GM19239 (cell line): Measurements from ENCODE around the gene GARIN5A.
"Not testable (repeated sequence)": the region's sequence is repeated elsewhere in the genome, so short reads cannot be mapped to it uniquely, and the experiment has no call there.

ENCODE experiments used
- DNase-seq: peaks from one replicate; pipeline ENCODE4 v3.0.0; 2011; ENCODE audit warnings: low spot score; ENCODE audit not compliant: insufficient read length
- FAIRE-seq: peaks from 2 replicates; lab custom pipeline; 2011; peaks lifted over from hg19 to GRCh38; lab: Jason Lieb, UNC

GARIN5A gene

DNA sequence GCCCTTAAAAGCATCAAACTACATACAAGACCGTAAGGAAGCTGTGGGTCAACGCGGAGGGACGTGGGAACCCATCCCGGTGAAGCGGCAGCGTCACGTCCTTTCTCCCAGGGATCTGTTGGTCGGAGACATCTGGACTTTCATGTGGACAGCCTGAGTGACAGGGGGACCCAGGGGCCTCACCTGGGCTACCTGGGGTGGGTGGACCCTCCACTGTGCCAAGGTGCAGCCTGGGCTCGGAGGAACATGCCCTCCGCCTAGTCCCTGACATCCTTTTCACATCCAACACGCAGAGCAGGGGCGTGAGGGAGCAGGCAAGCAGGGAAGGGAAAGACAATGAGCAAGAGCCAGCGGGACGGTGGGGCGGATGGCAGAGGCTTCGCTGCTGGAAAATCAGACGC, 13.8 kb upstream of the GARIN5A start:
- DNase-seq, result no peak

DNA sequence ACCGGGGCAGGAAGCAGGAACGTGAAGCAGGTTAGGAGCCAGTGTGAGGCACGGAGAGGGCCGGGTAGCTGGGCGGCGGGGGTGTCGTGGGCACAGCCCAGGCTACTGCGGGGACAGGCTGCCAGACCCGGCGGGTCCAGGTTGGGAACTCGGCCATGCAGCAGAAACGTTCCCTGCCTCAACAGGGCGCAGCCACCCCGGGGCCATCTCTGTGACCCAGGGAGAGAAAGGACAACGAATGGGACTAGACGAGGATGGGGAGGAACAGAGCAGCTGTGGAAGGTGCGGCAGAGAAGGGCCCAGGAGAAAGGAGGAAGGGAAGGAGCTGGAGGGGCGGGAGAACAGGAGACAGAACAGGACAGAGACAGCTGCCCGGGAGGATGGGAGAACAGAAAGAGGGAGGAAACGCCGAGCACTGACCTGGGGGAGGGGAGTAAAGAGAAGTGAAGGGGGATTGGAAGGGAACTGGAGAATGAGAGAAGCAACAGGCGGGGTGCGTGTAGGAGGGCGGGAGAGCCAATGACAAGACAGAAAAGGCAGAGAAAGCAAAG, 12.9 kb upstream of the GARIN5A start:
- no peak for DNase-seq

More for the DNA sequence above, 13.8 kb upstream of the GARIN5A start:
- FAIRE-seq, result no peak

DNA sequence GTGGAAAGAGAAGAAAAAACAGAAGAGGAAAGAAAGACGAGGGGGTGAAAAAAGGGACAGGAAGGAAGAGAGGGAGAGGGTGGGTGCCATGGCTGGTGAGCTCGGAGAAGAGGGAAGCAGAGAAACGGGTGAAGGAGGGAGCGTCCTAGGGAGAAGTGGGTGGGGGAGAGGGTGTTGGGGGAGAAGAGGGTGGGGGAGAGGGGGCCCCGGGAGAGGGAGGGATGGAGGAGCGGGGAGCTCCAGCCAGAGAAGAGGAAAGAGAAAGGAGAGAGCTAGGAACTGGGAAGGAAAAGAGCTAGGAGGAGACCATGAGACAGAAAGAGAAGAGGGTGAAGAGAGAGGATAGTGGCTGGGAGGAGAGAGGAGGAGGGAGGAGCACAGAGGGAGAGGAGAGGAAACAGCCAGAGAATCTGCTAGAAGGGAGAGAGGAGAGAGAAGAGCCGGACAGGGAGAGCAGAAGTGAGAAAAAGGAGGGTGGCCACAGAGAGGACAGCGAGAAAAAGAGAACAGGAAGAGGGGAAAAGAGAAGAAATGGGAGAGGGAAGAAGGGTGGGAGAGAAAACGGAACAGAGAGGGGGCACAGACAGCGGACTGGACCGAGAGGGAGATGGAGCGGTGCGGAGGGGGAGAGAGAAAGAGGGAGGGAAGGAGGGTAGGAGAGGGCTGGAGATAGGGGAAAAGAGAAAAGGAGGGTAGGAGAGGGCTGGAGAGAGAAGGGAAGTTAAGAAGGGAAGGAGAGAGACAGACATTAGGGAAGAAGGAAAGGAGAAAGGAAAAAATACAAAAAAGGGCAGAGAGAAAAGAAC, 11.9 kb upstream of the GARIN5A start:
- DNase-seq (no peak), FAIRE-seq (no peak)

More for the DNA sequence above, 12.9 kb upstream of the GARIN5A start:
- no peak for FAIRE-seq

DNA sequence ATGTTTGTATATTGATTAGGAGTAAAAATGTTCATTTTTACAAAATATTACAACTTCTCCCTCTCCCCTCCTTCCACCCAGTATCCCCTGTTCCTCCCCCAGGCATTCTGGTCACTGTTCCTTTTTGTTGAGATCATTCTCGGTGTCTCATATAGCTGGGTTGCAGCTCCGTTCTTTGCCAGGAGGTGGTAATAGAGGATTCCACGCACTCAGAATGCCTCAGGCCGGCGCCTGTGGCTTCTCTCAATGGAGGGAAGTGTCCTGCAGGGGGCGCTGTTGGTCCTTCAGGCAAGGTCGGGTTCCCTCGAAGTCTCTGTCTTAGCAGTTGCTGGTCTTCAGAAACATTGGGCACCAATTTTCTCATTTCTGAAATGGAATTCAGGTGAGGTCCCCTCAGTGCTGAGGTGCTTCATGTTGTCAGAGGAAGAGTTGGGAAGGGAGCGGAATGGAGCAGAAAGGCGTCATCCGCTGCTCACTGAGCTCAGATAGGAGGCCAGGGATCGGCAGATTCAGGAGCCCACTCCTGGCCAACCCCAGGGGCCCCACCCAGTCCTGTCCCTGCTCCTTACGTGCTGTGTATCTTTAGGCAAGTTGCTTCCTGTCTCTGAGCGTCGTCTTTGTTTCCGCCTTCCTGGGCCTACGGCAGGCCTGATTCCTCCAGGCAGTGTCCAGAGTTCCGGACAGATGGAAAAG, 10.3 kb upstream of the GARIN5A start:
- FAIRE-seq, result no peak
- DNase-seq, result no peak

DNA sequence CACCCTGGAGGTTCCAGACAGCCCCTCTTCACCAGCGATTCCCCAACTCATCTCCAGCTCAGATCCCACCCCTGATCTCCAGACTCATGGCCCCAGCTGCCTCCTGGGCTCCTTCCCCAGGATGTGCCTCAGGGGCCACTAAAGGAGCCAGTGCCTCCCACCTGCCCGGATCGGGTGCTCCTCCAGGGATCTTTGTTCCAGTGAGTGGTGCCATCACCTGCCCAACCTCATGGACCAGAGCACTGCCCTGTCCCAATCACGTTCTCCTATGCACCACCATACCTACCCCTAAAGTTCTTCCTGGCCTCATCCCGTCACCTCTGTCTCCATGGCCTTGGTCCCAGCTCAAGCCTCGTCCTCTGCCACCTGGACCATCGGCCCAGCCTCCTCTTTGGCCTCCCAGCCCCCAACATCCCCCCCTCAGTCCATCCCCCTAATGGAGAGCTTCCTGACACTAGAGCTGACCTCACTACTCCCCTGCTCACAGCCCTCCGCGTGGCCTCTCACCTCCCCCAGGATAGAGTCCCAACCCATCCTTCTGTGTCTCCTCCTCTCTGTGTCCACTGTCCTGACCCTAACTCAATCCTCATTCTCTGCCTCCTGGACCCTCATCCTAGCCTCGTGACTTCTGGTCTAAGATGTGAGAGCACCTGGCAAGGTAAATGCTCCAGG, 8.8 kb upstream of the GARIN5A start:
- FAIRE-seq (no peak), DNase-seq (no peak)

DNA sequence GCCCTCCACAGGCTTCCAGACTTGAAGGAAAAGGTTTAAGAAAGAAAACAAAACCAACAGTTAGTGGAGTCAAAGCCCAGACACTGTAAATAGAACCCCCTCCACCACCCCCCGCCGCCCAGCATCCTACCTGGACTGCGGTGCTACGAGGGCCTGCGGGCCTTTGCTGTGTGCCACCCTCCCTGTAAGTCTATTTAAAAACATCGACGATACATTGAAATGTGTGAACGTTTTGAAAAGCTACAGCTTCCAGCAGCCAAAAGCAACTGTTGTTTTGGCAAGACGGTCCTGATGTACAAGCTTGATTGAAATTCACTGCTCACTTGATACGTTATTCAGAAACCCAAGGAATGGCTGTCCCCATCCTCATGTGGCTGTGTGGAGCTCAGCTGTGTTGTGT, 6.3 kb upstream of the GARIN5A start:
- no peak for DNase-seq
- no peak for FAIRE-seq

DNA sequence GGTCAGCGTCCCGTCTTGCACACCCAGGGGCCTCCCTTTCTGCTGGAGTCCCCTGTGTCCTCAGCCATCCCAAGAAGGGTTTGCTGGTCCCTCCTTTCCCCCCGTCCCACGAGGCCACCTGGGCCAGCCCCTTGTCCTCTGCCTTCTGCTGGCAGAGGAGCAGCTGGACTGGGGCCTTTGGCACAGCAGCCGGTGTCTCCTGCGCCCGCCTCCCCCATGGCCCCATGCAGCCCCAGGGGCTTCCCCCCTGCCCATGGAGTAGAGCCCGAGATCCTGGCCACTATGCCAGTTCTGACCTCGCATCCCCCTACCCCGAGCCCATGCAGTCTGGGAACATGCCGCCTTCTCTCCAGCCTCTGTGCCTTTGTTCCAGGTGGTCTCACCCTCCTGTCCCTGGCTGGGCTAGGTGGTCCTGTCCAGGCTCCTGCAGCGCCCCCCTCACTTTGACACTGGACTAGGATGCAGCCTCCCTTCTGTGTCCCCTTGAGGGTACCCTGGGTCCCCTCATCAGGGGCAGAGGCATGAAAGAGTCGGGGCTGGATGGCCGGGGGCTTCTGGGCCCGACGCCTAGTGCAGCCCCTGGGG, 5.7 kb upstream of the GARIN5A start:
- no peak for FAIRE-seq
- no peak for DNase-seq

DNA sequence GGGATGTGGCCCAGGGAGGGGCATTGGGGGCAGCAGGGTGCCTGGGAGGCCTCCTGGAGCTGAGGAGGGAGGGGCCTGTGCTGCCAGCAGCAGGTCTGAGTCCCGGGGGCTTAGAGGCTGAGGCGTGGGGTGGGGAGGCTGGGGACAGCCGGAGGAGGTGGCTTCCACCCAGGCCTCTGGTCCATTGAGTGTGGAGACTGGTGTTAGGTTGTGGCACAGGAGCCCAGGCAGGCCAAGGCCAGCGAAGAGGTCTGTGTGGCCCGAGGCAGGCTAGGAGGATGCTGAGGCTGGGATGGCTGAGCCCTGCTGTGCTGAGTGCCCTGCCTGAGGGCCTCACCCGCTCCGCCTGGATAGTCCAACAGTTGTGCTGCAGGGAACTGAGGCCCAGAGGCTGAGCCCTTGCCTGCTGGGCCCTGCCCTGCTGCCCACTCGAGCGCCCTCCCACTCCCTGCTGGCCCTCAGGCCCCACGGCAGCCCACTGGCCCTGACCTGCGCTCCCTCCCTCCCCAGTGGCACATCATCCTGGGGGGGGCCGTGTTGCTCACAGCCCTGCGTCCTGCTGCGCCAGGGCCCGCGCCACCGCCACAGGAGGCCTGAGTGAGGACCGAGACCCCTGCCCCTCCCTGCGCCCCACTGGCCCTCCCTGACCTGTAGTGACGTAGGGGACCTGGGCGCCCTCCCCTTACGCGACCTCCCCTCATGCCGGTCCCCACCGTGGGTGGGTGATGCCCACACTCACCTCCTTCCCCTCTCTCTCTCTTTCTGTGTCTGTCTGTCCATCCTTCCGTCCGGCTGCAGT, 4.9 kb upstream of the GARIN5A start:
- FAIRE-seq (no peak), DNase-seq (no peak)

DNA sequence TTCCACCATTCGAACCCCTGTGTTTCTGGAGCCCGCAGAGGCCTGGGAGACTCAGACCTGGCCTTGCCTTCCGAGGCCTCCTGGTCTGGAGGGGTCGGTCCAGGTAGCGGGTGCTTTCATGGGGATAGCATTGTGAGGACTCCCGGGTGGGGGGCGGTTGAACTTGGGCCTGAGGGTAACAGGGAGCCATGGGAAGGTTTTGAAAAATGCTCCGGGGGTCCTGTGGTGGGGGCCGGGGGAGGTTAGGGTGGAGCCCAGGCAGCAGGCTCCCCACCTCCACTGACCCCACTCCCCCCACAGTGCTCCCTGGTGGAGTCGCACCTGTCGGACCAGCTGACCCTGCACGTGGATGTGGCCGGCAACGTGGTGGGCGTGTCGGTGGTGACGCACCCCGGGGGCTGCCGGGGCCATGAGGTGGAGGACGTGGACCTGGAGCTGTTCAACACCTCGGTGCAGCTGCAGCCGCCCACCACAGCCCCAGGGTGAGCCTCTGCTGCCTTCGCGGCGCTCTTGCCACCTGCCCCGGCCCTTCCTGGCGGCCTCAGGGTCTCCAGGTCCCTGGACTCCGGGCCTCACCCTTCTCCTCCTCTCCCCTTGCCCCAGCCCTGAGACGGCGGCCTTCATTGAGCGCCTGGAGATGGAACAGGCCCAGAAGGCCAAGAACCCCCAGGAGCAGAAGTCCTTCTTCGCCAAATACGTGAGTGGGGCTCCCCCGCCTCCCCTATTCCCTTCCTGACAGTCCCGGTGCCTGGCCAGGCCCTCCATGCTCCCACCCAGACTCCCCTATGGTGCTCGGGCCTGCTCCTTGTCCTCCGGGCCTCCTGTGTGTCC, 3.8 kb upstream of the GARIN5A start:
- no peak for FAIRE-seq
- DNase-seq, result no peak

DNA sequence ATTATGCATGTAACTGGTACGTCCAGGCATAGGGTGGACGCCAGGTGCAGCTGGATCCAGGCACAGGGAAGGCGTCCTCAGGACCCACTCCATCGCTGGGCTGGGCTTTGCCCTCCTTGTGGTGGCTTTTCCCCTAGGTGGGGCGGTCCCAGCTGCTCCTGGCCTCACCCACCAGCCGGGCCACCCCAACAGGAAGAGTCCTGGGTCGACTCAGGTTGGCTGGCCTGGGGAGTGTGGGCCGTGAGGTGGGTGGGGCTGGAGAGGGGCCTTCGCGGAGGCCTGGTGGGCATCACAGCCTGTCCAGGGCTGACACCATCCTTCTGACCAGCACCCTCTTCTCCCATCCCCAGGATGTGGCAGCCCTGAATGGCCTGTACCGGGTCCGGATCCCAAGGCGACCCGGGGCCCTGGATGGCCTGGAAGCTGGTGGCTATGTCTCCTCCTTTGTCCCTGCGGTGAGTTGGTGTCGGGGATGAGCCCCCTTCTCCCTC, 3.2 kb upstream of the GARIN5A start:
- FAIRE-seq, result no peak
- no peak for DNase-seq

DNA sequence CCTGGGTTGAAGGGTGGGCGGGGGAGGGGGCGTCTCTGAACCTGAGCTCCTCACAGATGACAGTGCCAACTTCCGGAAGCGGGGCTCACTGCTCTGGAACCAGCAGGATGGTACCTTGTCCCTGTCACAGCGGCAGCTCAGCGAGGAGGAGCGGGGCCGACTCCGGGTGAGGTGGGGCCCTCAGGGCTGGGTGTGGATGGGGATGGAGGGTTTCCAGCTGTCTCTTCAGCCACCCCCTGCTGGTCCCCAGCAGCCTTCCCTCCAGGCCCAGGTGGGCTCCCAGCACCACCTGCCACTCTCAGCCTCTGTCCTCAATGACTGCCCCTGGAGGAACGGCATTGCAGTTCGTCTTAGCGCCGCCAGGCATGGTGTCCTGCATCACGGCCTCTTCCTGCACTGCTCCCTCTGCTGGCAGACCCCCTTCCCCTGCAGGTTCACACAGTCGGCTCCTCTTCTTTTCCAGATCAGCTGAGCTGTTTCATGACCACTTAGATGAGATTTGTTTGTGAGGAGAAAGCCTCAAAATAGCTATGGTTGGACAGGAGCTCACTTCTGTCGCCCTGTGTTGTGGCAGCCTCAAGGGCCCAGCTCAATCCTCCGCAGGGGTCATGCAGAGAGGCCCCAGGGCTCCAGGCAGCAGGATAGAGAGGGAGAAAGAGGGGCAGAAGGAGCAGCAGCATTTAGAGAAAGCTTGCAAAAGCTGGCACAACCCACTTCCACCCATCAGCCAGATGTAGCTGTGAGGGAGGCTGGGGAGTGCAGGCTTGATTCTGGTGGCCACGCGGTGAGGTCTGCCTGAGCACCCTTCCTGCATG, 2.5 kb upstream of the GARIN5A start:
- DNase-seq, result no peak
- no peak for FAIRE-seq

DNA sequence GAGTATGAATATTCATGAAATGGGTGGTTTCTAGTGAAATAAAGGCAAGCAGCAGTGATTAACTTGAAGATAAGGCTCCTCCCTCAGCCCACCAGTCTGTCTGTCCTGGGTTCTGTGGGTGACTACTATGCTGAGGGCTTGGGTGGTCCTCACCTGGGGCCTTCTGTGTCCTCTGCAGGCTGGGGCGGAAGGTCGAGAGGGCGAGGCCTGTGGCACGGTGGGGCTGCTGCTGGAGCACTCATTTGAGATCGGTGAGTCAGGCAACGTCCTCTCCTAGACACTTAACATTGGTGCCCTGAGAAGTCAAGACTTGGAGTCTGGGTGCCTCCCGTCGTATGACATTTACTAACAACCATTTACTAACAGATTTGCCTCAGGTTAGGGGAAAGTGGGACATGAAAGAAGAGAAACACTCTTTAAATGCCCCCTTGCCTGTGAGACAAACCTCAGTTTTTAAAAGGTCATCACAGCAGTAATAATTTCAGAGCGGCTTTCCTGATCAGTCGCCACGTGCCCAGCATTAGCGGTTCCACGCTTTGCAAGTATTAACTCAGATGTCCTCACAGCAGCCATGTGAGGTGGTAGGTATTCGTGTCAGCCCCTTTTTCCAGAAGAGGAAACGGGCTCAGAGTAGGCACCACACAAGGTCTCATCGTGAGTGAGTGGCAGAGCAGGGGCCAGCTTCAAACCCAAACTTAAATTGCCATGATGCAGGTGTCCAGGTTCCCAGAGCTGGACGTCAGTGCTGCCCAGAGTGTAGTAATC, 1.3 kb upstream of the GARIN5A start:
- FAIRE-seq (peak; percentile 8), DNase-seq (no peak)

DNA sequence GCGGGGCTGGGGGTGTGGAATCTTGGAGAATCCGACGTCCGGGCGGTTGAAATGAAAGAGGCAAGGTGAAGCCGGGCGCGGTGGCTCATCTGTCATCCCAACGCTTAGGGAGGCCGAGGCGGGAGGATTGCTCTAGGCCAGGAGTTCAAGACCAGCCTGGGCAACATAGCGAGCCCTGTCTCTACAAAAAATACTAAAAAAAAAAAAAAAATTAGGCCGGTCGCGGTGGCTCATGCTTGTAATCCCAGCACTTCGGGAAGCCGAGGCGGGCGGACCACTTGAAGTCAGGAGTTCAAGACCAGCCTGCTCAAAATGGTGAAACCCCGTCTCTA, 225 bp upstream of the GARIN5A start:
- FAIRE-seq, result no peak
- no peak for DNase-seq

DNA sequence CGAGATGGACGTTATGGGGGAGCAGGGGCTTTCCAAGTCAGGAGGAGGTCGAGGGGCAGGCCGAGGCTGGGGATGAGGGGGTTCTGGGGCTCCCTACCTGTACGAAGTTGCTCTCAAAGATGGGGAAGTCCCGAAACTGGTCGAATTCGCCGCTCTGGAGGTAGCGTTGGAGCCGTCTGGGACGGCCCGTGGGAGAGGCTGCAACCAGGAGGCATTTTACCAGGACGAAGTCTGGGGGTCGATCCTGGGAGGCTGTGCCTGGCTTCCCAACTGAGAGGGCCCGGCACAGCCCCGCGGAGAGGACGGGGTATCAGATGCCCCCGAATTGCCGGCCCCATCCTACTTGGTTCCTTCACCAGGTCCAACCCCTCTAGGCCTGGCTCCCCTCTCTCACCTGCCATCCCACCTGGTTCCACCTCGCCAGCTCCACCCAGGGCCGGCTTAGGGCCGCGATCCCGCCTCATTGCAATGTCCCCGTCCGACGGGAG, 868 bp downstream of the GARIN5A start:
- FAIRE-seq, result no peak

DNA sequence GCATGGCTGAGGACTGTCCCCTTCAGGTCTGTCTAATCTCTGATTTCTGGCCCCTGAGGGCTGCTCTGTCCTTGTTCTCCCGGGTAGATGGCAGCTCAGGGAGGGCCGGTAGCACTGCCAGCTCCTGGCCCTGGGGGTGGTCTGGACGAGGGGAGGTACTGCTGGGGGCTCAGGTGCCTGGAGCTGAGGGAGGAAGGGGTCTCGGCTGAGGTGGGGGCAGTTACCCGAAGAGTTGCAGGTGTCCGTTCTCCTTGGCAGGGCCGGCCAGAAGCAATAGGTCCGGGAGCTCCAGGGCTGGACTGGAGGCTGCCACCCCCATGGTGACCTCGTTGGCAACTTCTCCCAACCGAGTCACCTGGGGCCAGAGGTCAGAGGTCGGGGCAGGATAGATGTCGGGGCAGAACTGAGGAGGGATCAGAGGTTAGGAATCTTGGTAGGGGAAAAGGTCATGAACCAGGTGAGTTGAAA, 1.5 kb downstream of the GARIN5A start:
- no peak for FAIRE-seq
- DNase-seq, result no peak

More for the DNA sequence above, 868 bp downstream of the GARIN5A start:
- DNase-seq, result no peak

DNA sequence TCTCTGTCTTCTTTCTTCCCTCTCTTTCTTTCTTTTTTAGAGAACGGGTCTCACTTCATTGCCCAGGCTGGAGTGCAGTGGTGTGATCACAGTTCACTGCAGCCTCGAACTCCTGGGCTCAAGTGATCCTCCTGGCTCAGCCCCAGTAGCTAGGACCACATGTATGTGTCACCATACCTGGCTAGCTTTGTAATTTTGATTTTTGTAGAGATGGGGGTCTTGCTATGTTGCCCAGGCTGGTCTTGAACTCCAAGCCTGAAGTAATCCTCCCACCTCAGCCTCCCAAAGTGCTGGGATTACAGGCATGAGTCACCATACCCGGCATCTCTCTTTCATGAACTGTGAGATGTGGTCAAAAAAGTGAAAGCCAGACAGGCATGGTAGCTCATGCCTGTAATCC, 3.3 kb downstream of the GARIN5A start:
- not testable (repeated sequence) for DNase-seq, FAIRE-seq

DNA sequence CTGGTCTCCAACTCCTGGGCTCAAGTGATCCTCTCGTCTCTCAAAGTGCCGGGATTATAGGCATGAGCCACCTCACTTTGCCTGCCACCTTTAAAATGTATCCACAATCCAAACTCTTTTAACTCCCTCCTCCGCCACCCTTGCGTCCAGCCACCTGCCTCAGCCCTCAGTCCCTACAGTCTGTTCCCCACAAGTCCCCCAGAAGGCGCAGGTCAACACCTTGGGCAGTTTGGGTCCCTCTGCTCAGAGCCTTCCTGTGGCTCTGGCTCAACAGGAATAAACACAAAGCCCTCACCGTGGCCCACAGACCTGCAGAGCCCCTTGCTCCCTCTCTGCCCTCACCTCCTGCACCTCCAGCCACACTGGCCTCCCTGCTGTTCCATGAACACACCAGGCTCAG, 7.8 kb downstream of the GARIN5A start:
- no peak for FAIRE-seq
- no peak for DNase-seq
